Heart right ventricle (tissue), 16 donors: ENCODE measurements around the gene TEX36. TPM values are rescaled to one million over a fixed set of nuclear protein-coding genes. Genes with fewer than 3 reads are reported as not detected.

Experiments
- ATAC-seq, 8 donors: fragments of 200-7000 bp; cut with Tn5 transposase; one replicate each; pipeline ENCODE4 v1.9.1; 2020; ENCODE audit warnings: mild to moderate bottlenecking in 8 of 8, moderate library complexity in 8 of 8, moderate number of reproducible peaks in 1 of 8
- DNase-seq, 2 donors: peaks; one replicate each; pipeline ENCODE4 v3.0.0-alpha.2; 2020
- H3K27ac ChIP-seq, 10 donors: fragments of 200-600 bp; sonication (generic) in 2 of 10; one replicate each; pipeline versions ENCODE4 v1.5.0 to v1.8.0; 2020 to 2022; ENCODE audit warnings: mild to moderate bottlenecking in 3 of 10
- H3K27me3 ChIP-seq, 7 donors: fragments of 200-600 bp; one replicate each; pipeline ENCODE4 v1.8.0; 2021 to 2022; ENCODE audit warnings: mild to moderate bottlenecking in 2 of 7
- H3K36me3 ChIP-seq, 9 donors: fragments of 200-600 bp; sonication (generic) in 1 of 9; one replicate each; pipeline versions ENCODE4 v1.5.0 to v1.8.0; 2020 to 2022; ENCODE audit warnings: mild to moderate bottlenecking in 2 of 9
- H3K4me1 ChIP-seq, 9 donors: fragments of 200-600 bp; sonication (generic) in 1 of 9; one replicate each; pipeline versions ENCODE4 v1.5.0 to v1.8.0; 2020 to 2022; ENCODE audit warnings: mild to moderate bottlenecking in 4 of 9
- H3K4me3 ChIP-seq, 10 donors: fragments of 200-600 bp; sonication (generic) in 2 of 10; one replicate each; pipeline versions ENCODE4 v1.5.0 to v1.8.0; 2020 to 2022; ENCODE audit warnings: mild to moderate bottlenecking in 7 of 10, moderate library complexity in 2 of 10
- H3K9me3 ChIP-seq, 11 donors: fragments of 200-600 bp in 10 of 11; sonication (generic) in 2 of 11; one replicate each; pipeline versions ENCODE4 v1.5.0 to v1.8.0; 2013 to 2022; ENCODE audit warnings: mild to moderate bottlenecking in 2 of 11, control low read depth in 1 of 11, moderate library complexity in 1 of 11
- WGBS, 2 donors: extraction: QIAGEN DNeasy Blood & Tissue Kit; methylation state at CpG; one replicate each; pipeline ENCODE4 v1.1.7; 2013; ENCODE audit warnings: inconsistent platforms in 1 of 2; 5-methylcytosine and 5-hydroxymethylcytosine counted together
- intact Hi-C, 10 donors: fragments of 100-400 bp; cut with DNase I; formaldehyde crosslinking; loops; one replicate each; pipeline versions ENCODE4 v1.11.1 to v1.14.2; 2022
- polyA plus RNA-seq, 2 donors: library from polyadenylated mRNA; stranded (reverse); fragments of 200-250 nt; gene quantifications; one replicate each; pipeline ENCODE4 v1.2.3, GENCODE V29; 2013
- total RNA-seq, 10 donors: library from RNA; stranded (reverse); fragmentation: NEBNext Ultra II Directional in 3 of 10; extraction: Animal tissue kit (Norgen Biotek cat#: 25700) in 3 of 10; gene quantifications; one replicate each; pipeline versions ENCODE4 v1.2.1 to v1.2.4, GENCODE V29; 2021 to 2023
- TF ChIP-seq, protein P1 (sequence below), 9 donors: fragments of 200-600 bp; sonication (generic) in 2 of 9; IDR thresholded peaks; one replicate each; pipeline versions ENCODE4 v1.5.0 to v1.8.0; 2021 to 2022; ENCODE audit warnings: antibody characterized with exemption in 9 of 9, mild to moderate bottlenecking in 5 of 9, moderate library complexity in 1 of 9
- donor health status: Arrhythmogenic right ventricular cardiomyopathy.
- donor health status: ischemic (EF 13 %, LVEDD 7.1; RV severe dilation, severe dysfunction).
- donor health status: healthy with polysubstance abuse.
- donor health status: DM: no; HTN: yes; CAD: no.
- donor health status: DM: no; HTN: no; CAD: no.
- donor health status: ischemic (EF 25% LVEDD 6.9; RV normal size, moderate dysfunction).
- donor health status: ischemic (EF 25% LVEDD 5.7; RV mildly dilated, moderate dysfunction).
- donor health status: healthy.
- donor health status: DM: yes; HTN: yes; CAD: no.
- donor health status: Ischemic cardiomyopathy.
- donor health status: ischemic (EF 35%, LVEDD 5.7; RV mildly dilated, moderate dysfunction).
- donor health status: nonischemic (EF 11% LVEDD 7.7; RV severe dilation, severe dysfunction).
- donor health status: DM: yes; HTN: yes; CAD: no.
- donor health status: PGD.
- donor health status: ischemic (EF 29% LVEDD 5.4; RV normal size, mild dysfunction).
- donor health status: nonischemic (EF 23%, LVEDD 6.1; RV moderate dilation, normal function).

TEX36 gene
- total and polyA plus RNA-seq, 12 donors = not detected

DNA sequence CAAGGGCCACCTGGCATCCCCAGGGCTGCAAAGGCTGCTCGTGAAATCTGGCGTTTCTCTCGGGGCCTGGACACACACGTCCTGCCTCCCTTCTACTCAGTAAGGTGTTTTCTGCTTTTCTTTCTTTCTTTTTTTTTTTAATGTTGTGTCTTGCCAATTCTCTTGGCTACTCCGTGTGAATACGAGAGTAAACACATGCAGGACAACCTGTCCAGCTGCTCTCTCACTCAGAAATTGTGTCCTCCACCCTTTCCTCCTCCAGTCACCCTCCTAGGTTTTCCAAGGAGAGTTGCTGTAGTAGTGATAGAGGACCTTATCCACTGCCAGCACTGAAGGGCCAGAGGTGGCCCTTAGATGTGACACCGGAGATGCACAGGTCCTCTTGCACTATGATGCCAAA is 858 bp upstream of the TEX36 start:
- DNase-seq (no peak), ATAC-seq (no peak)
- H3K4me3 ChIP-seq = no peak overlapping the region
- intact Hi-C loops = no loop called here
- WGBS, 2 donors = 67 to 73% methylated on average over 7 of the region's 7 CpGs
- TF ChIP-seq, protein P1, sequence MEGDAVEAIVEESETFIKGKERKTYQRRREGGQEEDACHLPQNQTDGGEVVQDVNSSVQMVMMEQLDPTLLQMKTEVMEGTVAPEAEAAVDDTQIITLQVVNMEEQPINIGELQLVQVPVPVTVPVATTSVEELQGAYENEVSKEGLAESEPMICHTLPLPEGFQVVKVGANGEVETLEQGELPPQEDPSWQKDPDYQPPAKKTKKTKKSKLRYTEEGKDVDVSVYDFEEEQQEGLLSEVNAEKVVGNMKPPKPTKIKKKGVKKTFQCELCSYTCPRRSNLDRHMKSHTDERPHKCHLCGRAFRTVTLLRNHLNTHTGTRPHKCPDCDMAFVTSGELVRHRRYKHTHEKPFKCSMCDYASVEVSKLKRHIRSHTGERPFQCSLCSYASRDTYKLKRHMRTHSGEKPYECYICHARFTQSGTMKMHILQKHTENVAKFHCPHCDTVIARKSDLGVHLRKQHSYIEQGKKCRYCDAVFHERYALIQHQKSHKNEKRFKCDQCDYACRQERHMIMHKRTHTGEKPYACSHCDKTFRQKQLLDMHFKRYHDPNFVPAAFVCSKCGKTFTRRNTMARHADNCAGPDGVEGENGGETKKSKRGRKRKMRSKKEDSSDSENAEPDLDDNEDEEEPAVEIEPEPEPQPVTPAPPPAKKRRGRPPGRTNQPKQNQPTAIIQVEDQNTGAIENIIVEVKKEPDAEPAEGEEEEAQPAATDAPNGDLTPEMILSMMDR (IDR thresholded peaks at IDR 0.05) = no peak
- H3K36me3 ChIP-seq = no peaks in the 10 kb centered on the region
- no peaks in the 10 kb centered on the region for H3K9me3 ChIP-seq
- no peaks in the 10 kb centered on the region for H3K4me1 ChIP-seq
- H3K27me3 ChIP-seq = peaks cover 0 to 23% (median 7%) of the 10 kb centered on the region in 7 donors
- H3K27ac ChIP-seq = no peak overlapping the region

DNA sequence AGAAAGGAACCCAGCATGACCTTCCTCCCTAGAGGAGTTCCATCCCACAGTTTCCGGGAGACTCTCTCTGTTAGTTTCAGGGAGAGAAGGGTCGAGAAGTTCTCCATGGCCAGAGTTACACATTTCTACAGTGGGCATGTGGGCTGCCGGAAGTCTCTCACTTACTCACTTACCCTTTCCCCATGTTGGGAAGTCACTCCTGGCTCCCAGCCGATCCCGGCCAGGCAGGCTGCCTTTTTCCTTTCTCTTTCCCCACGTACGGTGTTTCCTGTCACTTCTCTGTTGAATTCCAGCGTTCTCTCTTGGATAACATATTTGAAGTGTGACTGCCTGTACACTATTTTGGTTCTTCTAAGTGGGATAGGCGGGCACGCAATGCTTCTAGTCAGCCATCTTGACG is 3.5 kb downstream of the TEX36 start:
- intact Hi-C loops = no loop called here
- Histone ChIP-seq H3K4me1 (no peaks in the 10 kb centered on the region), H3K4me3 (no peak overlapping the region), H3K27ac (no peak overlapping the region), H3K36me3 (no peaks in the 10 kb centered on the region), H3K27me3 (peaks cover 0 to 14% (median 7%) of the 10 kb centered on the region in 7 donors), H3K9me3 (peaks cover 0 to 35% (median 10%) of the 10 kb centered on the region in 11 donors)
- ATAC-seq = no peak
- DNase-seq = no peak
- 56 to 63% methylated on average over 11 of the region's 11 CpGs for WGBS, 2 donors
- TF ChIP-seq, protein P1 (IDR thresholded peaks at IDR 0.05) = no peak

DNA sequence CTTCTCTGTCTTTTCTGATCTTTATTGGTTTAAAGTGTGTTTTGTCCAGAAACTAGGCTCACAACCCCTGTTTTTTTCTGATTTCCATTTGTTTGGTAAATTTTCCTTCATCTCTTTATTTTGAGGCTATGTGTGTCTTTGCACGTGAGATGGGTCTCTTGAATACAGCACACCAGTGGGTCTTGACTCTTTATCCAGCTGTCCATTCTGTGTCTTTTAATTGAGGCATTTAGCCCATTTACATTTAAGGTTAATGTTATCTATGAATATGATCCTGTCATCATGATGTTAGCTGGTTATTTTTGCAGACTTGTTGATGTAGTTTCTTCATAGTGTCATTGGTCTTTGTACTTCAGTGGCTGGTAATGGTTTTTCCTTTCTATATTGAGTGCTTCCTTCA is 10.1 kb downstream of the TEX36 start:
- no peak for DNase-seq
- no peak for ATAC-seq
- Histone ChIP-seq H3K4me3 (no peak overlapping the region), H3K36me3 (no peaks in the 10 kb centered on the region), H3K27ac (no peak overlapping the region), H3K9me3 (peaks cover 0 to 64% (median 10%) of the 10 kb centered on the region in 11 donors), H3K4me1 (no peaks in the 10 kb centered on the region), H3K27me3 (peaks cover 0 to 13% (median 0%) of the 10 kb centered on the region in 7 donors)
- TF ChIP-seq, protein P1 (IDR thresholded peaks at IDR 0.05) = no peak
- intact Hi-C loops = no loop called here
- WGBS, 2 donors = 71 to 72% methylated on average over 1 of the region's 1 CpG

DNA sequence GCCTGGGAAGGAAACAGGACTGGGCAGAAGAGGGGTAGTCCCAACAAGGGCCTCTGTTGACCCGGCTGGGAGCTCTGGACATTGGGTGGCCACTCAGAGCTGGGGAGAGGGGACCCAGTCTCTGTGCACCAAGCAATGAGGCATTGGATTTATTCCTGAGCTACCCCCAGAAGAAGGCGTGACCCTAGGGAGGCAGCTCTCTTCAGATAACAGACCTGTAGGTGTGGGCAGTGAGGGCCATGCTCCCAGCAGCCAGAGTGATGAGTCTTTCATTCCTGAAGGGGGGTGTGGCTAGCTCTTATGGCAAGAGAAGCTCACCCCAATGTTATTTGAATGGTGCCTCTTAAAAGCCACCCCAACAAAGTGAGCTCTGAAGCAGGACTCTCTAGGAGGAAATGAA is 20.4 kb downstream of the TEX36 start:
- whole genome bisulfite sequencing, 2 donors = 66 to 87% methylated on average over 2 of the region's 2 CpGs
- intact Hi-C loops = no loop called here
- no peak overlapping the region for H3K4me3 ChIP-seq
- H3K36me3 ChIP-seq = no peaks in the 10 kb centered on the region
- ATAC-seq = no peak
- H3K9me3 ChIP-seq = peaks cover 0 to 14% (median 0%) of the 10 kb centered on the region in 11 donors
- TF ChIP-seq, protein P1 (IDR thresholded peaks at IDR 0.05) = no peak
- DNase-seq = no peak
- H3K4me1 ChIP-seq = no peaks in the 10 kb centered on the region
- no peak overlapping the region for H3K27ac ChIP-seq
- no peaks in the 10 kb centered on the region for H3K27me3 ChIP-seq
